Ecto neural progenitor cell (in vitro differentiated cells): ENCODE results near the gene MYO19.
"Not testable (repeated sequence)": the region's sequence is repeated elsewhere in the genome, so short reads cannot be mapped to it uniquely, and the experiment has no call there.

Source experiments
- DNase-seq: peaks from one replicate; pipeline ENCODE4 v3.0.0-alpha.2; 2018; ENCODE audit warnings: low spot score

Gene MYO19

DNA sequence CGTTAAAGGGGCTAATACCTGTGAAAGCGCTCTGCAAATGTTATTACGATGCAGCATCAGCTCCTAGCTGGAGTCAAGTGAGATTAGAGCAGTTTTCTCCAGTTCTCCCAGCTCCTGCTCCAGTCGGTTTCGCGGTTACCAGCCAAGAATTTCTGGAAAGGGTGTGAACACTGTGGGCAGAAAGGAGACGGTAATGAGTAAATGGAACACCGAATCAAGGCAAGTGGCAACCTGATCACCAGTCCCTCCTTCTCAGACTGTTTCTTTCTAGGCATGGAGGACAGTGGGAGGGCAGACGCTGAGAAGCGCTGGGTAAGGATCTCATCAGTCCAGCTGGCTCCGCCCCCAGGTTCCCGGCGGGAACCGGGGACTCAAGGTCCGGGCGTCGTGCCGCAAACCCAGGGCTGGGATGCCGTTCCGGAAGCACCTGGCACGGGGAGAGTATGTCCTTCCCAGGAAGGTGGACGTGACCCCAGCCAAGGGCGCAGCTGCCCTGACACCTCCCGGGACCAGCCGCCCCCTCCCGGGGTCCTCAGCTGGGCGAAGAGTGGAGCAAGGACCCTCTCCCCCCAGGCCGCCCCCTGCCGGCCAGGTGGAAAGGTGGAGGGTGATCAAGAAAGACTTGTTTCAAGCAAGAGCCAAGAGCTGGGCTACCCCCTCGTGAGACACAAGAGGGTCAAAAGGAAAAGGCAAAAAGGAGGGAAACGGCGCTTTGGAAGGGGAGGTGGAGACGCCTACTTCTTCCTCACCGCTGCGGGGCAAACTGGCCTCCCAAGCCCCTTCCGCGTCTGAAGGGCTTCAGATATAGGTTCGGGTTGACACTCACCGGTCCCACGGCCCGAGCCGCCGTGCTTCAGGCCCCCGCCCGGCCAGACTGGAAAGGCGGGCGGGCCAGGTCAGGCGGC is 481 bp downstream of the MYO19 start:
- DNase-seq = peak; percentile 85

GRCh38 chr17:36532435-36532975 is 2.2 kb downstream of the MYO19 start:
- DNase-seq = no peak

- DNase-seq = no peak
Observed at GRCh38 chr17:36529121-36529520, 5.5 kb downstream of the MYO19 start.

DNA sequence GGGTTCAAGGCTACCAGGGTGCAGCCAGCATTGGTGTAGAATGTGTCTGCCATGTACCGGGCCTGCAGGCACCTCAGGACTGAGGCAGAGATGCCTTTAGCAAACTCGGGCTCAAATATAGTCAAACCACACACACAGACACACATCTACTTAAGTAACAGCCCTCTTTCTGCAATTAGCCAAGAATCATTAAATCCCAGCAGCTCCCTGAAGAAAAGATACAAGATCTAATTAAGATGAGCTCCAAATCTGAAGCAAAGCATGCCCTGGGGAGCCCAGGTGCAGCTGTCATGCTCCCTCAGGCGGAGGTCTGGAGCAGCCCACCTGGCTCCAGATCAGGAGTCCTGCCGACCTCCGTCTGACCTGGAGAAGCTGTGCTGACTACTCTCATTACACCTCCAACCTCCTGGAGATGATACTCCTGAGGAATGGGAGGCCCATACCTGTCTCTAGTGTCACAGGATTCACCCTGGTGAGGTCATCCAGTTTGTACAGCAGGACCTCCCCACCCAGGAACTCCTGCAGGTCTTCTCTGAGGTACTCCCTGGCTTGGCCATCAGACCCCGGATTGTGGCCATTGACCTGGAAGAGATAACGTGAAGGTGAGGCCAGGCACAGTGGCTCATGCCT is 6.9 kb downstream of the MYO19 start:
- no peak for DNase-seq

GRCh38 chr17:36525888-36526287 is 8.8 kb downstream of the MYO19 start:
- no peak for DNase-seq

DNA sequence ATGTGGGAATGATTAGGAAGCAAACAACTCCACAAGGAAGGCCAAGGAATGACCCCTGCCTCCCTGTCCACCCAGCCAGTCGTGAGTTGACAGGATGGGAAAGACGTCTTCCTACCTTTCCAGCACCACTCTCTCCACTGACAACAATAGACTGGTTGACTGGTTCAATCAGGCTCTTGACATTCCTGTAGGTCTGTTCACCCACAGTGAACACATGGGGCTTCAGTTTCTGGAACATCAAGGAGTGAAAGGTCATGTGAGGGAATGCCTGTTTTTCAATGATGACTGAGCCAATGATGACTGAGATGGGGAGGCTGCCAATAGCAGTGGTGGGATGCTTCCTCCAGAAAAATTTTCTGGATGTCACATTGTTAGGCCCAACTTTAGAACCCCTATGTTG is 9.6 kb downstream of the MYO19 start:
- DNase-seq = no peak

- DNase-seq = no peak
Observed at GRCh38 chr17:36524428-36524876, 10.2 kb downstream of the MYO19 start.

GRCh38 chr17:36523113-36523512 is 11.6 kb downstream of the MYO19 start:
- no peak for DNase-seq

GRCh38 chr17:36515837-36516236 is 18.8 kb downstream of the MYO19 start:
- no peak for DNase-seq

DNA sequence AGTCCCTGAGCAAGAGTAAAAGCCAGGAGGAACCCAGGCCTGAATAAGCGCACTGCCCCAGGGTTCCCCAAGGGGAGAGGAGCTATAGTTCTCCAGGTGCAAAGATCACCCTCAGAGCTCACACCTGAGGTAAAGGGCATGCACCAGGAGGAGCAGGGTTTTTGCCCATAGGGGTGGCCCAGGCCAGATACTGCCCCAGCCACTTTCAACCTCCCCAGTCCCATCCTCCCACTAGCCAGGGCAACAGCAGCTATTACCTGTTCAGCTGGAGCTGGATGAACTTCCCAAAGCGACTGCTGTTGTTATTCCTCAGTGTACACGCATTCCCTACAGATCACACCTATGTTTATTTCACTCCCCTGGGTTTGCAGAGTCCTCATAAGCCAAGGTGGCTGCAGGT is 19.8 kb downstream of the MYO19 start:
- no peak for DNase-seq

DNA sequence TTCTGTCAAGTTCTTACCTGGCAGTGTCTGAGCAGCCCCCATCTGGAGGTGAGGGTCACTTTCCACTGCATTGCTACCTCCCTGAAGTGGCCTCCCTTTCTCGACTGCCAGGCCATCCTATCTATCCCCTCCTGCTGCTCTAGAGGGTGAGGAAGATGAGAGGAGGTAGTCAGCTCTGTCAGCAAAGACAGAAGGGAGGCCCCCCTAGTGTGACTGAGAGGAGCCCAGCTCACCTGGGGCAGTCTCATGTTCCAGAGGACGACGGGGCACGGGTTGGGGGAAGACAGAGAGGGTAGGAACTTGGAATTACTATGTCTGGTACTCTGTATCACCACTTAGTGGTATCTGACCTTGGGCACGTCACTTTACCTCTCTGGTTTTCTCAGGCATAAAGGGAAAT is 22.0 kb downstream of the MYO19 start:
- DNase-seq = no peak

- DNase-seq = no peak
Observed at GRCh38 chr17:36511216-36511615, 23.5 kb downstream of the MYO19 start.

- no peak for DNase-seq
Observed at GRCh38 chr17:36510636-36511035, 24.0 kb downstream of the MYO19 start.

DNA sequence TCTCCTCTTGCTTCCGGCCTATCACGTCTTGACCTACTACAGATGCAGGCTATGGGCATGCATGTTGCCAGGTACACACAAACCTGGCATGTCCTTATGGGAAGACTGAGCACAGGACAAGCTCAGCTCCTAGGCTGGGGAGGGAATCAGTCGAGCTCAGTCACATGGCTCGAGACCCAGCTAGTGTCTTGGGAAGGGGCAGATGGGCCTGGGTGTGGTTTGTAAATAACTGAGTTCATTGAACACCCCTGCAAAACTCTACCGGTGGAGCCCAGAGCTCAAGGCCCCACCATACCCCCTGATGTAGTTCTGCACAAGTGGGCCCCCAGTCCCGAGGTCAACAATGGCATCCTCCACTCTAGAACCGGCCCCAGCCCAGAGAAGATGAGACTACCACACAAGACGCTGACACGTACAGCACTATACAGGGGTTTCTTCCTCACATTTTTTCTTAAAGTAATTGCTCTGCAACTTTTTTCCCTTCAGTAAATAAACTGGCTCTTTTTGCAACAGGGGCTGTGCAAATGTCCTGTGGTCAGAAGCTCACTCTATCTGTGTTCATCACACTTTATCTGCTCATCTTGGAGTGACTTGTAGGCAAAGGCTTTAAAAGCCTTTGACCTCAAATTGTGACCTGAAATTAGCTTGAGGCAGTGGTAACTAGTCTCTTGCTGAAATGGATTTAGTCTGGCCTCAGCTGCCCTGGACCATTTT is 25.2 kb downstream of the MYO19 start:
- no peak for DNase-seq

DNA sequence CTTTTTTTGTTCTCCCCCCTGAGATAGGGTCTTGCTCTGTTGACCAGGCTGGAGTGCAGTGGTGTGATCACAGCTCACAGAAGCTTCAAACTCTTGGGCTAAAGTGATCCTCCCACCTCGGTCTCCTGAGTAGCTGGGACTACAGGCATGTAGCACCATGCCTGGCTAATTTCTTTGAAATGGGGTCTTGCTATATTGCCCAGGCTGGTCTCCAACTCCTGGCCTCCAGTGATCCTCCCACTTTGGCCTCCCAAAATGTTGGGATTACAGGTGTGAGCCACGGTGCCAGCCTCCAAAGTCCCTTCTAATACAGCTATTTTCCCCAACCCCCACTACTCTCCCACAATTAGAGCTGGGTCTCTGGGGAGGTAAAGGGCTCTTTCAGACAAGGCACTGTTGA is 26.2 kb downstream of the MYO19 start:
- not testable (repeated sequence) for DNase-seq

DNA sequence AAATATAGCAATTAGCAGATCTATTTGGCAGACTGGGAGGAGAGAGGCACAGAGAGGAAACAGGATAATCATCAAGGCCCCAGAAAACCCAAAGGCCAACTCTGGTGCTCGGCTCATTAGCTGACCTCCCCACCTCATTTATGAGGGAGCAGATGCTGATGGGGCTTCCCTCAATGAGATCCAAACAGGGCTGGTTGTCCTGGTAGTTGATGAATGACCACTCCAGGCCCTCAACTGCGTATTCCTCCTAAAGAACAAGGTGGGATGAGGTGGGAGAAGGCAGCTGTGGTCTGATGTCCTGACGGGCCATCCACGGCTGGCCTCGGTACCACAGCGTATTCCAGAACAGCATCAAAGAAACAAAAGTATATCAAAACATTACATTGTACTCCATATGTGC is 27.4 kb downstream of the MYO19 start:
- no peak for DNase-seq

DNA sequence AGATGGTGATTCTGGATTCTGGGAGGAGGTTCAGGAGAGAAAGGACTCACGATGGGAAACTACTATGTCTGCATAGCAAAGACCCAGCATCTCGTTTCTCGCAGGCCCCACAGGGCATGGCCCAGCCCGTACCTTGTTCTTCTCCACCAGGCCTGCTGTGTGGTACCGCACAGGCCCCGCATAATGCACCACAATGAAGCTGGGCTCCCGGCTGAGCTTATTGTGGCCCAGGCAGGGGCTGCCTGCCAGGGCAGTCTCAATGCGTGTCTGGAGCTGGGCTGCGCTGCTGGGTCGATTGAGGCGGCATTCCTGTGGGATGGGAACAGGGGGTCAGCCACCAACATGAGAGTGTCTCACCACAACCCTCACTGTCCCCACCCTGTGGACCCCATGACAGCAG is 27.8 kb downstream of the MYO19 start:
- no peak for DNase-seq

- no peak for DNase-seq
Observed at GRCh38 chr17:36506249-36506826, 28.3 kb downstream of the MYO19 start.

DNA sequence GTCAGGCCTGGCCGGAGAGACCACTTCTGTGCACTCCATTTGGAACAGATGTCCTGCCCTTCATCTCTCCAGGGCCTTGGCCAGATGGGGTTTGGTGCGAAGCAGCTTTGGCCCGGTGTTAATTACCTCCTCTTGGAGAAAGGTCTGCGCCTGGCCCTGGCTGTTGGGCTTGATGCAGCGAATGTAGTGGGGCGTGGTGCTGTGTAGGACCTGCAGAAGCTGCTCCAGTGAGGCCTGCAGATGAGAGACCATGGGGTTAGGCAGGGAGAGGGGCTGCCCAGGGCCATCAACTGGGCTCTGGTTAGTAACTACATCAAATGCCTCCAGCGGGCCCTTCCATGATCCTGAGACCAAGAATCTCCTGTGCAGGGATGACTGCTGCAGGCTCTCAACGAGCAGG is 29.5 kb downstream of the MYO19 start:
- DNase-seq = no peak

DNA sequence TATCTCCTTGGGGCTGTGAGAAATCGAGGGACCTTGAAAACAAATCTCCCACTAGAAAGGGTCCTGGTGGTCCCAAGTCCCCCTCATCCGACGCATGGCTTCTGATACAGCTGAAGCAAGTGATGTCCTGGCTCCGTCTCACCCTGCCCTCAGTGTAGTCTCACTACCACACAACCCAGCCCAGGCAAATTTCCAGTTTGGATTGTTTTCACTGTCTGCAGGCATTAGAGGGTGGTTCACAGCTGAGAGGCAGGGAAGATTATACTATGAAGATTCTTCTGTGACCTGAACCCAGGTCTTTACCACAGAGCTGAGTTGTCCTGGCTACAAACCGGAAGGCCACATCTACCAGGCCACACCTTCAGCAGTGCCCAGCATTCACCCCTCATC is 30.5 kb downstream of the MYO19 start:
- no peak for DNase-seq

DNA sequence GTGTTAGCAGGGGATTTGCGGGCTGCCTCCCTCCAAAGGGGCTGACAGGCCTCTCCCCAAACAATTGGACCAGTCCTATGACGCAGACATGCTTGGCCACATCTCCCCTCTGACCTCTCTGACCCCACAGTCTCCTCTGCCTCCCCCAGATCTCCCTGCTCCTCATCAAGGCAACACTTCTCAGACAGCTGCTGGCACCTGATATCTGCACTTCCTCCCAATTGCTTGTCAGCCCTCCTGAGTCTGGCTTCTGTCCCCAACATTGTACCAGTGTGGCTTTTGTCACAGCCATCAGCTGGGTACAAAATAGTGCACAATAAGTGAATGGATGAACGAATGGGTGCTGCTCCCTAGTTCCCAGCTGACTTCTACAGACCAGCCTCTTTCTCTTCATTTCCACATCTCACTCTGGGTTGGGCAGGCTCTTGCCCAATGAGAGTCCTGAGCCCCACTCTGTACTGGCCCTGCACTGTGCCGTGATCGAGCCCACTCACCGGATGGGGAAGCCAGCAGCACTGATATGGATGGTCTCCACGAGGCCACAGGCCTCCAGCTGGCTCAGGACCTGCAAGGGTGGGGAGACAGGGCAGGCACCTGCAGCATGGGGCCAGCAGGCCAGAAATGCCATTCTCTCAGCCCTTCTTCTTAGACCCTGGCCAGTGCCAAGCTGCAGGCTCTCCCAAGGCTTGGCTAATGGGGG is 31.1 kb downstream of the MYO19 start:
- peak; percentile 40 for DNase-seq

GRCh38 chr17:36501963-36502362 is 32.7 kb downstream of the MYO19 start:
- no peak for DNase-seq
